HCT116 (cell line): ENCODE results near the gene TNFRSF25. TPM values are rescaled to one million over a fixed set of nuclear protein-coding genes. Genes with fewer than 3 reads are reported as not detected.
A peak's percentile ranks its signal among the peaks of the same experiment; 100 is the strongest.

ENCODE experiments used
- ATAC-seq: fragments of 200-7000 bp; cut with Tn5 transposase; 2 replicates; pipeline ENCODE4 v1.9.1; 2020; ENCODE audit warnings: mild to moderate bottlenecking, moderate library complexity
- BruUV-seq: library from RNA; stranded (reverse); fragments of 400-500 nt; replicated peaks from 2 replicates; lab custom pipeline; 2021; lab: Mats Ljungman, UMichigan
- CTCF ChIA-PET: fragments of 300-600 bp; sonication (Branson Sonifier 250); formaldehyde crosslinking; loops from one replicate; lab custom pipeline; 2021; ENCODE audit warnings: antibody characterized with exemption; lab: Charles Lee
- POLR2A ChIA-PET: fragments of 300-600, 350-600 bp; sonication (Branson Sonifier 250); formaldehyde crosslinking; loops from one replicate; lab custom pipeline; 2021; ENCODE audit warnings: antibody characterized with exemption; lab: Charles Lee
- RAD21 ChIA-PET, 2 experiments: fragments of 300-600 bp; sonication (Branson Sonifier 250); formaldehyde crosslinking; loops; one replicate each; lab custom pipeline; 2023; ENCODE audit warnings: low total read pairs in 2 of 2; ENCODE audit not compliant: uncharacterized antibody in 2 of 2, unreplicated experiment in 2 of 2, low non-redundant PET in 1 of 2; lab: Charles Lee
- DNase-seq: peaks from one replicate; pipeline ENCODE4 v3.0.0-alpha.2; 2010; ENCODE audit warnings: low read depth, low spot score
- H2AFZ ChIP-seq: fragments of 200-600 bp; shearing (Covaris generic), sonication (generic); 2 replicates; pipeline ENCODE4 v1.6.1; 2017; ENCODE audit warnings: low read depth, mixed run types, mixed read lengths, antibody characterized with exemption, low read length; ENCODE audit not compliant: poor library complexity, severe bottlenecking
- H3K27ac ChIP-seq: 2 replicates; pipeline ENCODE4 v1.5.1; 2012; ENCODE audit warnings: low read depth, low read length
- H3K27me3 ChIP-seq: fragments of 200-600 bp; sonication (generic); 2 replicates; pipeline ENCODE4 v1.6.1; 2016; ENCODE audit warnings: mixed run types, low read length, mixed read lengths; ENCODE audit not compliant: insufficient read depth
- H3K36me3 ChIP-seq, 2 experiments: fragments of 200-500 bp in 1 of 2; fragments of 200-600 bp in 1 of 2; sonication (Bioruptor generic) in 1 of 2; sonication (generic) in 1 of 2; 2 replicates each; pipeline versions ENCODE4 v1.5.1 to v1.6.1; 2014 to 2016; ENCODE audit warnings: low read length in 2 of 2, inconsistent platforms in 1 of 2, mixed read lengths in 1 of 2, mixed run types in 1 of 2; ENCODE audit not compliant: insufficient read depth in 2 of 2, control insufficient read depth in 1 of 2
- H3K4me1 ChIP-seq, 2 experiments: fragments of 200-600 bp in 1 of 2; sonication (generic) in 1 of 2; 2 replicates each; pipeline versions ENCODE4 v1.5.1 to v1.6.1; 2012 to 2017; ENCODE audit warnings: low read length in 2 of 2, inconsistent platforms in 1 of 2, mild to moderate bottlenecking in 1 of 2, mixed read lengths in 1 of 2, mixed run types in 1 of 2, moderate library complexity in 1 of 2; ENCODE audit not compliant: insufficient read depth in 2 of 2, control insufficient read depth in 1 of 2
- H3K4me2 ChIP-seq: fragments of 200-600 bp; sonication (generic); 2 replicates; pipeline ENCODE4 v1.6.1; 2017; ENCODE audit warnings: mixed run types, low read length, mixed read lengths
- H3K4me3 ChIP-seq, 2 experiments: fragments of 200-600 bp in 1 of 2; sonication (generic) in 1 of 2; replicated peaks in 1 of 2; 2 replicates each; pipeline ENCODE4 v1.5.1; 2011 to 2016; ENCODE audit warnings: low read length in 2 of 2, control low read depth in 1 of 2, low read depth in 1 of 2, mild to moderate bottlenecking in 1 of 2, mixed read lengths in 1 of 2, mixed run types in 1 of 2
- H3K79me2 ChIP-seq: fragments of 200-600 bp; sonication (generic); 2 replicates; pipeline ENCODE4 v1.6.1; 2017; ENCODE audit warnings: mild to moderate bottlenecking, mixed run types, low read length, moderate library complexity, mixed read lengths; ENCODE audit not compliant: insufficient read depth
- H3K9ac ChIP-seq: fragments of 200-600 bp; sonication (generic); 2 replicates; pipeline ENCODE4 v1.6.1; 2016; ENCODE audit warnings: low read length, mixed read lengths
- H3K9me2 ChIP-seq: fragments of 200-600 bp; sonication (generic), shearing (Covaris generic); 2 replicates; pipeline ENCODE4 v1.6.1; 2017; ENCODE audit warnings: mixed run types, mild to moderate bottlenecking, moderate library complexity; ENCODE audit not compliant: insufficient read depth
- H3K9me3 ChIP-seq, 2 experiments: fragments of 200-500 bp in 1 of 2; fragments of 200-600 bp in 1 of 2; sonication (Bioruptor generic) in 1 of 2; sonication (generic) in 1 of 2; 2 replicates each; pipeline ENCODE4 v1.6.1; 2014 to 2017; ENCODE audit warnings: low read length in 2 of 2, mixed read lengths in 2 of 2, inconsistent platforms in 1 of 2, low read depth in 1 of 2, mild to moderate bottlenecking in 1 of 2, mixed run types in 1 of 2, moderate library complexity in 1 of 2; ENCODE audit not compliant: control insufficient read depth in 1 of 2, insufficient read depth in 1 of 2
- H4K20me1 ChIP-seq: fragments of 200-600 bp; sonication (generic), shearing (Covaris generic); 2 replicates; pipeline ENCODE4 v1.6.1; 2017; ENCODE audit warnings: mixed run types, mild to moderate bottlenecking, moderate library complexity; ENCODE audit not compliant: insufficient read depth
- EZH2 ChIP-seq: fragments of 200-600 bp; sonication (generic); IDR thresholded peaks from 2 replicates; pipeline ENCODE4 v1.6.1; 2017; ENCODE audit warnings: antibody characterized with exemption, mixed run types
- SP1 ChIP-seq: IDR thresholded peaks from 2 replicates; pipeline ENCODE4 v1.6.1; 2012; ENCODE audit warnings: low read depth
- SRF ChIP-seq: IDR thresholded peaks from 2 replicates; pipeline ENCODE4 v1.6.1; 2012; ENCODE audit warnings: low read depth
- YY1 ChIP-seq: IDR thresholded peaks from 2 replicates; pipeline ENCODE4 v1.6.1; 2011; ENCODE audit warnings: low read length, low read depth, moderate library complexity, mild to moderate bottlenecking; ENCODE audit not compliant: insufficient replicate concordance; ENCODE audit errors: extremely low read depth
- ZBTB33 ChIP-seq: IDR thresholded peaks from 2 replicates; pipeline ENCODE4 v1.6.1; 2011; ENCODE audit warnings: mild to moderate bottlenecking, low read length, moderate library complexity; ENCODE audit not compliant: insufficient replicate concordance; ENCODE audit errors: extremely low read depth
- ZNF274 ChIP-seq: fragments of 200-500 bp; sonication (Bioruptor generic); IDR thresholded peaks from 2 replicates; pipeline ENCODE4 v1.6.1; 2014; ENCODE audit warnings: mild to moderate bottlenecking, low read depth, low read length, inconsistent platforms
- intact Hi-C: fragments of 100-400 bp; cut with micrococcal nuclease; formaldehyde crosslinking; loops from 2 replicates; pipeline ENCODE4 v1.10.0; 2022
- total RNA-seq: library from RNA; stranded (reverse); gene quantifications from one replicate; pipeline ENCODE4 v1.2.1, GENCODE V29; 2021; ENCODE audit not compliant: unreplicated experiment
- TF ChIP-seq, protein P1 (sequence below), 3 experiments: fragments of 200-600 bp in 1 of 3; sonication (generic) in 1 of 3; IDR thresholded peaks in 2 of 3; conservative IDR thresholded peaks in 1 of 3; 2 replicates each; pipeline ENCODE4 v1.5.1; 2012 to 2017; ENCODE audit warnings: low read depth in 2 of 3, low read length in 2 of 3, antibody characterized with exemption in 1 of 3, borderline replicate concordance in 1 of 3, control low read depth in 1 of 3, mild to moderate bottlenecking in 1 of 3, mixed read lengths in 1 of 3, mixed run types in 1 of 3, moderate library complexity in 1 of 3; ENCODE audit not compliant: insufficient read depth in 1 of 3

TNFRSF25 gene
- total RNA-seq, 1 experiment from 2014 or later = 27.5 TPM

- H2AFZ ChIP-seq = no peak overlapping the region
- intact Hi-C loops = loop anchor here (2.0 kb wide), 1 partner anchor 229 kb away; no protein-coding TSS in a partner anchor
- no peaks in the 10 kb centered on the region for H4K20me1 ChIP-seq
- ChIA-PET CTCF (interaction anchor here (0.9 to 1.7 kb wide), 3 partner anchors 27 to 237 kb away, joined by 3 to 4 read pairs (median 3); no protein-coding TSS in a partner anchor), POLR2A (interaction anchor here (0.5 kb wide), 1 partner anchor 53 kb away, joined by 3 read pairs; no protein-coding TSS in a partner anchor)
- no peak for DNase-seq
- H3K9ac ChIP-seq = no peak overlapping the region
- no peak for TF ChIP-seq SRF
- TF ChIP-seq, protein P1, sequence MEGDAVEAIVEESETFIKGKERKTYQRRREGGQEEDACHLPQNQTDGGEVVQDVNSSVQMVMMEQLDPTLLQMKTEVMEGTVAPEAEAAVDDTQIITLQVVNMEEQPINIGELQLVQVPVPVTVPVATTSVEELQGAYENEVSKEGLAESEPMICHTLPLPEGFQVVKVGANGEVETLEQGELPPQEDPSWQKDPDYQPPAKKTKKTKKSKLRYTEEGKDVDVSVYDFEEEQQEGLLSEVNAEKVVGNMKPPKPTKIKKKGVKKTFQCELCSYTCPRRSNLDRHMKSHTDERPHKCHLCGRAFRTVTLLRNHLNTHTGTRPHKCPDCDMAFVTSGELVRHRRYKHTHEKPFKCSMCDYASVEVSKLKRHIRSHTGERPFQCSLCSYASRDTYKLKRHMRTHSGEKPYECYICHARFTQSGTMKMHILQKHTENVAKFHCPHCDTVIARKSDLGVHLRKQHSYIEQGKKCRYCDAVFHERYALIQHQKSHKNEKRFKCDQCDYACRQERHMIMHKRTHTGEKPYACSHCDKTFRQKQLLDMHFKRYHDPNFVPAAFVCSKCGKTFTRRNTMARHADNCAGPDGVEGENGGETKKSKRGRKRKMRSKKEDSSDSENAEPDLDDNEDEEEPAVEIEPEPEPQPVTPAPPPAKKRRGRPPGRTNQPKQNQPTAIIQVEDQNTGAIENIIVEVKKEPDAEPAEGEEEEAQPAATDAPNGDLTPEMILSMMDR (IDR thresholded peaks at IDR 0.05 in 2 of 3, conservative IDR thresholded peaks at IDR 0.05 in 1 of 3; ENCODE audit: borderline replicate concordance in 1 of 3, insufficient read depth in 1 of 3, low read depth in 2 of 3, low read length in 2 of 3) = peak; percentile 62 to 96 (median 93); a peak in 5 of 6 replicates
- TF ChIP-seq, all 23 proteins: peak for 1
- Histone ChIP-seq H3K9me3 (no peaks in the 10 kb centered on the region), H3K36me3 (no peaks in the 10 kb centered on the region; a peak in 1 of 4 replicates), H3K4me1 (peaks cover 31 to 47% of the 10 kb centered on the region in 2 experiments), H3K4me2 (peak overlapping the region; percentile 29), H3K79me2 (no peaks in the 10 kb centered on the region), H3K4me3 (no peak overlapping the region), H3K27me3 (no peaks in the 10 kb centered on the region), H3K9me2 (no peaks in the 10 kb centered on the region), H3K27ac (peak overlapping the region; percentile 33; the same call in 1 of the 2 replicates)
- no TSS peak for BruUV-seq
- RAD21 ChIA-PET = no interaction called here
- peak; percentile 67 for ATAC-seq
Observed at GRCh38 chr1:6475381-6476133, 9.6 kb upstream of the TNFRSF25 start.

DNA sequence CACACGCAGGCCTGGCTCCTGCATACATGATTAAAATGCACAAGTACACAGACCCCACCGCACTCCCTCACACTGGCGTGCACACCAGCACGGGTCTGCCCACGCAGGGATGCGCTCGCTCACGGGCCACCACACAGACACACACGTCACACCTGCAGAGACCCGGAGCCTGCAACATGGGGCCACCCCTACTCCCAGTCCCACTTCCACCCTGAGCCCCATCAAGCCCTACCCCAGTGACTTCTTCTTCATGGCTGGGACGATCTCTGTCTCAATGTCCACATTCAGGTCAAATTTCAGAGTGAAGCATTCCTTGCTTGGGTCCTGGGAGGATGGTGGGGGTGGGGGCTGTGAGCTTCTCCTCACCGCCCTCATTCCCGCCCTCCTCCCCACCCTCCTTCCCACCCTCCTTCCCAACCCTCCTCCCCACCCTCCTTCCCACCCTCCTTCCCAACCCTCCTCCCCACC, 8.9 kb upstream of the TNFRSF25 start:
- intact Hi-C loops = loop anchor here (2.0 kb wide), 1 partner anchor 228 kb away; no protein-coding TSS in a partner anchor
- Histone ChIP-seq H3K27me3 (no peaks in the 10 kb centered on the region), H2AFZ (no peak overlapping the region), H4K20me1 (no peaks in the 10 kb centered on the region), H3K9me2 (no peaks in the 10 kb centered on the region), H3K79me2 (no peaks in the 10 kb centered on the region), H3K4me2 (no peak overlapping the region), H3K4me1 (peaks cover 31 to 47% of the 10 kb centered on the region in 2 experiments), H3K9me3 (no peaks in the 10 kb centered on the region), H3K36me3 (peaks cover 0 to 5% of the 10 kb centered on the region in 2 experiments; a peak in 2 of 4 replicates), H3K4me3 (no peak overlapping the region), H3K27ac (no peak overlapping the region), H3K9ac (no peak overlapping the region)
- ChIA-PET CTCF (no interaction called here), POLR2A (no interaction called here), RAD21 (no interaction called here)
- ATAC-seq (no peak), DNase-seq (no peak)
- TF ChIP-seq SP1 (no peak), ZNF274 (no peak), EZH2 (no peak), YY1 (no peak), ZBTB33 (no peak)
- no TSS peak for BruUV-seq
